Measurements from ENCODE around the gene SECISBP2L. TPM values are rescaled to one million over a fixed set of nuclear protein-coding genes. Genes with fewer than 3 reads are reported as not detected.

SECISBP2L gene
- total RNA-seq, 1 donor from 2014 or later = 44.0 TPM

DNA sequence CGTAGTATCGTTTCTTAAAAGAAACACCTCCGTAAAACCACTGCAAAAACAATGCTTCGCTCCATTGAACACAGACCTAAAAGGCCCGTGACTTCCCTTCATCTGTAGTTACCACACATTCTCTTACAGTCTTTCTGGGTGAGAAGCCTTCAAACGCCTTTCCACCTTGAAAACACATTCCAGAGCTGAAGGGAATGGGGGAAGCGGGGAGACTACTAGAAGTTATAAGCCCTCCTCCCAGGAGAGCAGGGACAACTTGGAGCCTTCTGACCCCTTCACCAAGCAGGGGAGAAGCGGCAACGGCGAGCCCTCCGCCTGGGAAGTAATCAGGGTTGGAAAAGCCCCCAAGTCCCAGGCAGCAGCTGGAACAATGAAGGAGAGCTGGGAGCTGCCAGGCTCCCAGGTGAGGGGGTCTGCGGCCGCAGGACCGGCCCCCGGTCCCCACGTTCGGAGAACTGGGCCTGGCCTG lies 461 bp downstream of the SECISBP2L start:
- Histone ChIP-seq H3K27ac (peak overlapping the region; percentile 84), H3K27me3 (no peaks in the 10 kb centered on the region), H3K9ac (peak overlapping the region; percentile 70), H3K36me3 (no peaks in the 10 kb centered on the region), H3K4me2 (peak overlapping the region; percentile 94), H3K9me3 (ENCODE audit: low read depth) (no peaks in the 10 kb centered on the region), H4K20me1 (ENCODE audit: low read depth) (peaks cover 17% of the 10 kb centered on the region), H3F3A (ENCODE audit: low read depth) (peaks cover 13% of the 10 kb centered on the region), H2AFZ (replicated peaks) (peak overlapping the region; percentile 17), H3K79me2 (ENCODE audit: low read depth) (peaks cover 52% of the 10 kb centered on the region), H3K4me1 (peaks cover 16% of the 10 kb centered on the region), H3K4me3 (peak overlapping the region; percentile 90)
- peaks cover 3% of the 10 kb centered on the region for H3K36me3 Mint-ChIP-seq
- peaks cover 8% of the 10 kb centered on the region for H3K4me1 Mint-ChIP-seq
- peak overlapping the region; percentile 96 for H3K27ac Mint-ChIP-seq
- DNase-seq (ENCODE audit: low spot score) = peak; percentile 68
- H3K4me3 Mint-ChIP-seq = peak overlapping the region; percentile 89
- TF ChIP-seq EZH2phosphoT487 (IDR thresholded peaks at IDR 0.05) (no peak), EZH2 (IDR thresholded peaks at IDR 0.05) (no peak)
- TF ChIP-seq, protein P1, sequence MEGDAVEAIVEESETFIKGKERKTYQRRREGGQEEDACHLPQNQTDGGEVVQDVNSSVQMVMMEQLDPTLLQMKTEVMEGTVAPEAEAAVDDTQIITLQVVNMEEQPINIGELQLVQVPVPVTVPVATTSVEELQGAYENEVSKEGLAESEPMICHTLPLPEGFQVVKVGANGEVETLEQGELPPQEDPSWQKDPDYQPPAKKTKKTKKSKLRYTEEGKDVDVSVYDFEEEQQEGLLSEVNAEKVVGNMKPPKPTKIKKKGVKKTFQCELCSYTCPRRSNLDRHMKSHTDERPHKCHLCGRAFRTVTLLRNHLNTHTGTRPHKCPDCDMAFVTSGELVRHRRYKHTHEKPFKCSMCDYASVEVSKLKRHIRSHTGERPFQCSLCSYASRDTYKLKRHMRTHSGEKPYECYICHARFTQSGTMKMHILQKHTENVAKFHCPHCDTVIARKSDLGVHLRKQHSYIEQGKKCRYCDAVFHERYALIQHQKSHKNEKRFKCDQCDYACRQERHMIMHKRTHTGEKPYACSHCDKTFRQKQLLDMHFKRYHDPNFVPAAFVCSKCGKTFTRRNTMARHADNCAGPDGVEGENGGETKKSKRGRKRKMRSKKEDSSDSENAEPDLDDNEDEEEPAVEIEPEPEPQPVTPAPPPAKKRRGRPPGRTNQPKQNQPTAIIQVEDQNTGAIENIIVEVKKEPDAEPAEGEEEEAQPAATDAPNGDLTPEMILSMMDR (IDR thresholded peaks at IDR 0.05) = no peak
- H3K27me3 Mint-ChIP-seq (ENCODE audit: insufficient read depth, low read depth) = peaks cover 2% of the 10 kb centered on the region
- no peaks in the 10 kb centered on the region for H3K9me3 Mint-ChIP-seq

DNA sequence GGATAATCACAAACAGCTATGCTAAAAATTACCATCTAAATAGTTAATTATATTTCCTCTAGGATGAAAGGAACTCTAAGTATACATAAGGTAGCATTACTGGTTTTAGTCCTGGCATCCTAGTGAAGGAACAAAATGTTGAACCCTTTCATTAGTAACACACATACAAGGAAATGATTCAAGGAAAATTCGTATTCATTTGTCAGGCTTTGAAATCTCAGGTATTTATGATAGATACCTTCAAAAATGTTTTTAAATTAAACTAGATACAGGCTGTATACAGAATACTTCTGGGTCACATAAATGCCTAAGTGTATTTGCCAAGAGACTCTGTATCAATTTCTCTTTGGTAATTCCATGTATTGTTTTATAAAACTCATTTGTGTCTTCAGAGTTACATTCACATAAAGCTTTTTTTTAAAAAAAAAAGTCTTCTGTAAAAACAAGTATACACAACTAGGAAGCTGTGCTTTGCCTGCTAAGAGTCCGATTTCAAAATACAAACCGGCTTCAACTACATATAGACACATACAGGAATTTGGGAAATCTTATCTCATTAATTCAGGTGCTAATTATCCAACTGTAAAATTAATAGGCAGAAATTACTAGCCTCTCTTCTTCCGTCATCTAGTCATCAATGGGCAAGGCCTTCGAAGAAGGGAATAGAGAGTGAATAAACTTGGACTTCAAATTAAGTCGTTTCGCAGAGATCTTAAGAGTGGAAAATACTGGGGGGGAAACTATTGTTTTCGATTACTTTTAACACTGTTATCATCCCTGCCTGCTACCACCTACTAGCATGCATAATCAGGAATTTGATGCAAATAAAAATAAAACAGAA lies 1.3 kb downstream of the SECISBP2L start:
- no peak for DNase-seq (ENCODE audit: low spot score)
- Histone ChIP-seq H3K9me3 (ENCODE audit: low read depth) (no peaks in the 10 kb centered on the region), H3K9ac (peak overlapping the region; percentile 70), H4K20me1 (ENCODE audit: low read depth) (peaks cover 17% of the 10 kb centered on the region), H3K4me2 (peak overlapping the region; percentile 94), H3K4me1 (peaks cover 16% of the 10 kb centered on the region), H3K27ac (no peak overlapping the region), H3K36me3 (no peaks in the 10 kb centered on the region), H2AFZ (replicated peaks) (no peak overlapping the region), H3K79me2 (ENCODE audit: low read depth) (peaks cover 59% of the 10 kb centered on the region), H3K27me3 (no peaks in the 10 kb centered on the region), H3F3A (ENCODE audit: low read depth) (peaks cover 13% of the 10 kb centered on the region), H3K4me3 (peak overlapping the region; percentile 90)
- H3K4me1 Mint-ChIP-seq = peaks cover 8% of the 10 kb centered on the region
- H3K27me3 Mint-ChIP-seq (ENCODE audit: insufficient read depth, low read depth) = peaks cover 2% of the 10 kb centered on the region
- peaks cover 3% of the 10 kb centered on the region for H3K36me3 Mint-ChIP-seq
- H3K4me3 Mint-ChIP-seq = peak overlapping the region; percentile 89
- H3K27ac Mint-ChIP-seq = peak overlapping the region; percentile 96
- no peaks in the 10 kb centered on the region for H3K9me3 Mint-ChIP-seq
- TF ChIP-seq EZH2 (IDR thresholded peaks at IDR 0.05) (no peak), EZH2phosphoT487 (IDR thresholded peaks at IDR 0.05) (no peak)
- TF ChIP-seq, protein P1 (IDR thresholded peaks at IDR 0.05) = no peak

DNA sequence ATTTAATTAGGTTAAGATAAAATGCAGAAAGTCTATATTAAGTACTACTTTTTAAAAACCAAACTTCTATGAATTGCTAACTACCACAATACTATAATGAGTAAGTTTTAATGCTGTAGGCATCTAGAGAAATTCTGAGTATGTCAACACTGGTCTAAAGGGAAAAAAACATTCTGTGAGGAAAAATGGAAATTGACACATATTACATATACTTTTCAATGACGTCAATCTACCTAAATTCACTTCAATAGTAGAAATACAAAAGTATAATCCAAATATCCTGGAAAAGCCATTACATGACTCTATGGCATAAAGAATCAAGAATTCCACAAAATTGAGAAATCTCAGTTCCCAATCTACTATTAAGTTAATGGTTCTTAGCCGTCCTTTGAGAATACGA lies 2.2 kb downstream of the SECISBP2L start:
- Mint-ChIP-seq H3K36me3 (peaks cover 3% of the 10 kb centered on the region), H3K4me3 (peak overlapping the region; percentile 89), H3K4me1 (peaks cover 8% of the 10 kb centered on the region), H3K27me3 (ENCODE audit: insufficient read depth, low read depth) (peaks cover 2% of the 10 kb centered on the region), H3K27ac (no peak overlapping the region), H3K9me3 (no peaks in the 10 kb centered on the region)
- no peaks in the 10 kb centered on the region for H3K36me3 ChIP-seq
- no peaks in the 10 kb centered on the region for H3K9me3 ChIP-seq (ENCODE audit: low read depth)
- H3K27me3 ChIP-seq = no peaks in the 10 kb centered on the region
- no peak overlapping the region for H3K27ac ChIP-seq
- H3K4me1 ChIP-seq = peaks cover 16% of the 10 kb centered on the region
- peak overlapping the region; percentile 90 for H3K4me3 ChIP-seq
- peaks cover 13% of the 10 kb centered on the region for H3F3A ChIP-seq (ENCODE audit: low read depth)
- TF ChIP-seq, protein P1 (IDR thresholded peaks at IDR 0.05) = no peak
- H3K9ac ChIP-seq = no peak overlapping the region
- H3K4me2 ChIP-seq = peak overlapping the region; percentile 94
- H4K20me1 ChIP-seq (ENCODE audit: low read depth) = peaks cover 17% of the 10 kb centered on the region
- H3K79me2 ChIP-seq (ENCODE audit: low read depth) = peaks cover 69% of the 10 kb centered on the region
- no peak overlapping the region for H2AFZ ChIP-seq (replicated peaks)
- DNase-seq (ENCODE audit: low spot score) = no peak

Data from neural progenitor cell (in vitro differentiated cells).